GM18907 (cell line): Measurements from ENCODE around the gene TGFB1I1.
"Not testable (repeated sequence)": the region's sequence is repeated elsewhere in the genome, so short reads cannot be mapped to it uniquely, and the experiment has no call there.

Experiments
- ATAC-seq: cut with Tn5 transposase; IDR thresholded peaks from one replicate; pipeline ENCODE4 v1.9.1; 2021; ENCODE audit warnings: mild to moderate bottlenecking, moderate library complexity; ENCODE audit not compliant: unreplicated experiment

Gene TGFB1I1

GRCh38 chr16:31487071-31487719 lies 15.2 kb downstream of the TGFB1I1 start:
- ATAC-seq: no peak

- peak; percentile 88 for ATAC-seq
Observed at GRCh38 chr16:31487720-31488467, 15.9 kb downstream of the TGFB1I1 start.

GRCh38 chr16:31488468-31489297 lies 16.7 kb downstream of the TGFB1I1 start:
- no peak for ATAC-seq

GRCh38 chr16:31489298-31489564 lies 17.3 kb downstream of the TGFB1I1 start:
- no peak for ATAC-seq

GRCh38 chr16:31489616-31490584 lies 17.9 kb downstream of the TGFB1I1 start:
- no peak for ATAC-seq

GRCh38 chr16:31491778-31492418 lies 19.9 kb downstream of the TGFB1I1 start:
- no peak for ATAC-seq

- no peak for ATAC-seq
Observed at GRCh38 chr16:31493506-31494125, 21.7 kb downstream of the TGFB1I1 start.

- ATAC-seq: no peak
Observed at GRCh38 chr16:31496670-31497069, 24.7 kb downstream of the TGFB1I1 start.

GRCh38 chr16:31498493-31498892 lies 26.5 kb downstream of the TGFB1I1 start:
- no peak for ATAC-seq

GRCh38 chr16:31499928-31500327 lies 28.0 kb downstream of the TGFB1I1 start:
- no peak for ATAC-seq

- ATAC-seq: no peak
Observed at GRCh38 chr16:31501226-31501965, 29.4 kb downstream of the TGFB1I1 start.

GRCh38 chr16:31501966-31502348 lies 30.0 kb downstream of the TGFB1I1 start:
- no peak for ATAC-seq

- no peak for ATAC-seq
Observed at GRCh38 chr16:31502981-31503380, 31.0 kb downstream of the TGFB1I1 start.

GRCh38 chr16:31503555-31503954 lies 31.6 kb downstream of the TGFB1I1 start:
- ATAC-seq: not testable (repeated sequence)

- no peak for ATAC-seq
Observed at GRCh38 chr16:31504159-31504558, 32.2 kb downstream of the TGFB1I1 start.

GRCh38 chr16:31505483-31505882 lies 33.5 kb downstream of the TGFB1I1 start:
- no peak for ATAC-seq

GRCh38 chr16:31507617-31507928 lies 35.6 kb downstream of the TGFB1I1 start:
- no peak for ATAC-seq

- ATAC-seq: peak; percentile 94
Observed at GRCh38 chr16:31507929-31508705, 36.2 kb downstream of the TGFB1I1 start, which contains the start of gene RUSF1. TSS of gene RUSF1 (minus strand) at chr16:31508391. CDS start at chr16:31508373, 18 bp downstream.
